Liver (tissue), 3 donors: ENCODE measurements around the gene TMEM272.

Experiments
- EGR1 ChIP-seq, 2 donors: IDR thresholded peaks; 2 replicates each; pipeline ENCODE4 v1.6.1; 2016 to 2018; ENCODE audit warnings: antibody characterized with exemption in 2 of 2, low read depth in 2 of 2
- FOXA1 ChIP-seq: IDR thresholded peaks from 2 replicates; pipeline ENCODE4 v1.6.1; 2016; ENCODE audit warnings: antibody characterized with exemption
- GABPA ChIP-seq, 2 donors: IDR thresholded peaks in 1 of 2; conservative IDR thresholded peaks in 1 of 2; 2 replicates each; pipeline ENCODE4 v1.6.1; 2016; ENCODE audit warnings: antibody characterized with exemption in 2 of 2, mild to moderate bottlenecking in 1 of 2, moderate library complexity in 1 of 2
- HNF4A ChIP-seq, 2 donors: conservative IDR thresholded peaks; 2 replicates each; pipeline ENCODE4 v1.6.1; 2016; ENCODE audit warnings: antibody characterized with exemption in 2 of 2, mild to moderate bottlenecking in 2 of 2
- RAD21 ChIP-seq, 2 donors: IDR thresholded peaks; 2 replicates each; pipeline ENCODE4 v1.6.1; 2016; ENCODE audit warnings: antibody characterized with exemption in 2 of 2, mild to moderate bottlenecking in 2 of 2
- RXRA ChIP-seq, 2 donors: IDR thresholded peaks; 2 replicates each; pipeline ENCODE4 v1.6.1; 2017 to 2018; ENCODE audit warnings: antibody characterized with exemption in 2 of 2, mild to moderate bottlenecking in 1 of 2
- TAF1 ChIP-seq: conservative IDR thresholded peaks from 2 replicates; pipeline ENCODE4 v1.6.1; 2016; ENCODE audit warnings: antibody characterized with exemption, mild to moderate bottlenecking
- YY1 ChIP-seq: IDR thresholded peaks from 2 replicates; pipeline ENCODE4 v1.6.1; 2016; ENCODE audit warnings: antibody characterized with exemption, mild to moderate bottlenecking
- TF ChIP-seq, protein P1 (sequence below): fragments of 150-350 bp; IDR thresholded peaks from 2 replicates; pipeline ENCODE4 v1.5.1; 2017; ENCODE audit warnings: improper control_type of control experiment, low read depth, low read length; ENCODE audit not compliant: missing input control
- TF ChIP-seq, protein P2 (sequence below): IDR thresholded peaks from 2 replicates; pipeline ENCODE4 v1.6.1; 2016; ENCODE audit warnings: antibody characterized with exemption, mild to moderate bottlenecking
- TF ChIP-seq, protein P3 (sequence below): IDR thresholded peaks from 2 replicates; pipeline ENCODE4 v1.6.1; 2016; ENCODE audit warnings: antibody characterized with exemption
- TF ChIP-seq, protein P4 (sequence below): IDR thresholded peaks from 2 replicates; pipeline ENCODE4 v1.6.1; 2016; ENCODE audit warnings: antibody characterized with exemption
- donor health status: healthy.
- donor health status: healthy.

DNA sequence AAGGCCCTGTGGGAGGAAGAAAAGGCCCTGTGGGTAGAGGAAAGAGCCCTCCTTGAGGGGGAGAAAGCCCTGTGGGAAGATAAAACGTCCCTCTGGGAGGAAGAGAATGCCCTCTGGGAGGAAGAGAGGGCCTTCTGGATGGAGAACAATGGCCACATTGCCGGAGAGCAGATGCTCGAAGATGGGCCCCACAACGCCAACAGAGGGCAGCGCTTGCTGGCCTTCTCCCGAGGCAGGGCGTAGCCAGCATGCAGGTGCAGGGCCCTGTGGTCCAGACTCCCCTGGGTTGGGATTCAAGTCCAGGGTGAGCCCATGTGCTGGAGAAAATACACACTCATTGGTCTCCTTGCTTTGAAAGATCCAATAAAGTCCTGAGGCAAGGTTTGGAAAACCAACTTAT lies 20.9 kb upstream of the TMEM272 start:
- TF ChIP-seq, protein P1, sequence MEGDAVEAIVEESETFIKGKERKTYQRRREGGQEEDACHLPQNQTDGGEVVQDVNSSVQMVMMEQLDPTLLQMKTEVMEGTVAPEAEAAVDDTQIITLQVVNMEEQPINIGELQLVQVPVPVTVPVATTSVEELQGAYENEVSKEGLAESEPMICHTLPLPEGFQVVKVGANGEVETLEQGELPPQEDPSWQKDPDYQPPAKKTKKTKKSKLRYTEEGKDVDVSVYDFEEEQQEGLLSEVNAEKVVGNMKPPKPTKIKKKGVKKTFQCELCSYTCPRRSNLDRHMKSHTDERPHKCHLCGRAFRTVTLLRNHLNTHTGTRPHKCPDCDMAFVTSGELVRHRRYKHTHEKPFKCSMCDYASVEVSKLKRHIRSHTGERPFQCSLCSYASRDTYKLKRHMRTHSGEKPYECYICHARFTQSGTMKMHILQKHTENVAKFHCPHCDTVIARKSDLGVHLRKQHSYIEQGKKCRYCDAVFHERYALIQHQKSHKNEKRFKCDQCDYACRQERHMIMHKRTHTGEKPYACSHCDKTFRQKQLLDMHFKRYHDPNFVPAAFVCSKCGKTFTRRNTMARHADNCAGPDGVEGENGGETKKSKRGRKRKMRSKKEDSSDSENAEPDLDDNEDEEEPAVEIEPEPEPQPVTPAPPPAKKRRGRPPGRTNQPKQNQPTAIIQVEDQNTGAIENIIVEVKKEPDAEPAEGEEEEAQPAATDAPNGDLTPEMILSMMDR: no peak
- TF ChIP-seq, protein P2, sequence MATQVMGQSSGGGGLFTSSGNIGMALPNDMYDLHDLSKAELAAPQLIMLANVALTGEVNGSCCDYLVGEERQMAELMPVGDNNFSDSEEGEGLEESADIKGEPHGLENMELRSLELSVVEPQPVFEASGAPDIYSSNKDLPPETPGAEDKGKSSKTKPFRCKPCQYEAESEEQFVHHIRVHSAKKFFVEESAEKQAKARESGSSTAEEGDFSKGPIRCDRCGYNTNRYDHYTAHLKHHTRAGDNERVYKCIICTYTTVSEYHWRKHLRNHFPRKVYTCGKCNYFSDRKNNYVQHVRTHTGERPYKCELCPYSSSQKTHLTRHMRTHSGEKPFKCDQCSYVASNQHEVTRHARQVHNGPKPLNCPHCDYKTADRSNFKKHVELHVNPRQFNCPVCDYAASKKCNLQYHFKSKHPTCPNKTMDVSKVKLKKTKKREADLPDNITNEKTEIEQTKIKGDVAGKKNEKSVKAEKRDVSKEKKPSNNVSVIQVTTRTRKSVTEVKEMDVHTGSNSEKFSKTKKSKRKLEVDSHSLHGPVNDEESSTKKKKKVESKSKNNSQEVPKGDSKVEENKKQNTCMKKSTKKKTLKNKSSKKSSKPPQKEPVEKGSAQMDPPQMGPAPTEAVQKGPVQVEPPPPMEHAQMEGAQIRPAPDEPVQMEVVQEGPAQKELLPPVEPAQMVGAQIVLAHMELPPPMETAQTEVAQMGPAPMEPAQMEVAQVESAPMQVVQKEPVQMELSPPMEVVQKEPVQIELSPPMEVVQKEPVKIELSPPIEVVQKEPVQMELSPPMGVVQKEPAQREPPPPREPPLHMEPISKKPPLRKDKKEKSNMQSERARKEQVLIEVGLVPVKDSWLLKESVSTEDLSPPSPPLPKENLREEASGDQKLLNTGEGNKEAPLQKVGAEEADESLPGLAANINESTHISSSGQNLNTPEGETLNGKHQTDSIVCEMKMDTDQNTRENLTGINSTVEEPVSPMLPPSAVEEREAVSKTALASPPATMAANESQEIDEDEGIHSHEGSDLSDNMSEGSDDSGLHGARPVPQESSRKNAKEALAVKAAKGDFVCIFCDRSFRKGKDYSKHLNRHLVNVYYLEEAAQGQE: no peak
- TF ChIP-seq TAF1 (no peak), YY1 (no peak), GABPA (IDR thresholded peaks at IDR 0.05 in 1 of 2, conservative IDR thresholded peaks at IDR 0.05 in 1 of 2) (no peak), EGR1 (IDR thresholded peaks at IDR 0.05; ENCODE audit: low read depth in 2 of 2) (no peak), RAD21 (IDR thresholded peaks at IDR 0.05) (no peak), FOXA1 (no peak), RXRA (IDR thresholded peaks at IDR 0.05) (no peak), HNF4A (conservative IDR thresholded peaks at IDR 0.05) (no peak)
- TF ChIP-seq, protein P3, sequence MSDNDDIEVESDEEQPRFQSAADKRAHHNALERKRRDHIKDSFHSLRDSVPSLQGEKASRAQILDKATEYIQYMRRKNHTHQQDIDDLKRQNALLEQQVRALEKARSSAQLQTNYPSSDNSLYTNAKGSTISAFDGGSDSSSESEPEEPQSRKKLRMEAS: no peak
- TF ChIP-seq, protein P4, sequence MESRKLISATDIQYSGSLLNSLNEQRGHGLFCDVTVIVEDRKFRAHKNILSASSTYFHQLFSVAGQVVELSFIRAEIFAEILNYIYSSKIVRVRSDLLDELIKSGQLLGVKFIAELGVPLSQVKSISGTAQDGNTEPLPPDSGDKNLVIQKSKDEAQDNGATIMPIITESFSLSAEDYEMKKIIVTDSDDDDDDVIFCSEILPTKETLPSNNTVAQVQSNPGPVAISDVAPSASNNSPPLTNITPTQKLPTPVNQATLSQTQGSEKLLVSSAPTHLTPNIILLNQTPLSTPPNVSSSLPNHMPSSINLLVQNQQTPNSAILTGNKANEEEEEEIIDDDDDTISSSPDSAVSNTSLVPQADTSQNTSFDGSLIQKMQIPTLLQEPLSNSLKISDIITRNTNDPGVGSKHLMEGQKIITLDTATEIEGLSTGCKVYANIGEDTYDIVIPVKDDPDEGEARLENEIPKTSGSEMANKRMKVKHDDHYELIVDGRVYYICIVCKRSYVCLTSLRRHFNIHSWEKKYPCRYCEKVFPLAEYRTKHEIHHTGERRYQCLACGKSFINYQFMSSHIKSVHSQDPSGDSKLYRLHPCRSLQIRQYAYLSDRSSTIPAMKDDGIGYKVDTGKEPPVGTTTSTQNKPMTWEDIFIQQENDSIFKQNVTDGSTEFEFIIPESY: no peak
